ENCODE measurements around the gene BACE2. TPM values are rescaled to one million over a fixed set of nuclear protein-coding genes. Genes with fewer than 3 reads are reported as not detected.
"Not testable (repeated sequence)": the region's sequence is repeated elsewhere in the genome, so short reads cannot be mapped to it uniquely, and the experiment has no call there.

BACE2 gene
- total RNA-seq, 1 donor = 85.8 TPM

DNA sequence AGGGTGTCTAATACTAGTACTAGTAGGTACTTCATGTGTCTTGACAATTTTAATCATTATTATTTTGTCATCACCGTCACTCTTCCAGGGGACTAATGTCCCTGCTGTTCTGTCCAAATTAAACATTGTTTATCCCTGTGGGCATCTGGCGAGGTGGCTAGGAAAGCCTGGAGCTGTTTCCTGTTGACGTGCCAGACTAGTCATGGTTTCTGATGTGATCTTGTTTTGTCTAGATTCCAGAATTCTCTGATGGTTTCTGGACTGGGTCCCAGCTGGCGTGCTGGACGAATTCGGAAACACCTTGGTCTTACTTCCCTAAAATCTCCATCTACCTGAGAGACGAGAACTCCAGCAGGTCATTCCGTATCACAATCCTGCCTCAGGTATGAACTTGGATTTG is 82.6 kb downstream of the BACE2 start:
- Histone ChIP-seq H3K9me3 (ENCODE audit: low read depth, low read length) (no peaks in the 10 kb centered on the region), H3K27ac (ENCODE audit: low read depth, low read length) (peak overlapping the region; percentile 73), H3K36me3 (ENCODE audit: insufficient read depth, low read length) (peaks cover 26% of the 10 kb centered on the region), H3K79me2 (ENCODE audit: insufficient read depth, low read length) (no peaks in the 10 kb centered on the region), H3K27me3 (ENCODE audit: insufficient read depth, low read length) (no peaks in the 10 kb centered on the region), H3K4me3 (ENCODE audit: insufficient read depth, low read length) (no peak overlapping the region), H4K20me1 (ENCODE audit: insufficient read depth, low read length) (no peaks in the 10 kb centered on the region), H3K4me2 (ENCODE audit: insufficient read depth, low read length) (no peak overlapping the region), H3K4me1 (ENCODE audit: insufficient read depth, low read length) (peaks cover 41% of the 10 kb centered on the region), H2AFZ (ENCODE audit: low read length) (no peak overlapping the region)
- no peak for DNase-seq (ENCODE audit: insufficient read length, low spot score, missing footprints)
- TF ChIP-seq, protein P1, sequence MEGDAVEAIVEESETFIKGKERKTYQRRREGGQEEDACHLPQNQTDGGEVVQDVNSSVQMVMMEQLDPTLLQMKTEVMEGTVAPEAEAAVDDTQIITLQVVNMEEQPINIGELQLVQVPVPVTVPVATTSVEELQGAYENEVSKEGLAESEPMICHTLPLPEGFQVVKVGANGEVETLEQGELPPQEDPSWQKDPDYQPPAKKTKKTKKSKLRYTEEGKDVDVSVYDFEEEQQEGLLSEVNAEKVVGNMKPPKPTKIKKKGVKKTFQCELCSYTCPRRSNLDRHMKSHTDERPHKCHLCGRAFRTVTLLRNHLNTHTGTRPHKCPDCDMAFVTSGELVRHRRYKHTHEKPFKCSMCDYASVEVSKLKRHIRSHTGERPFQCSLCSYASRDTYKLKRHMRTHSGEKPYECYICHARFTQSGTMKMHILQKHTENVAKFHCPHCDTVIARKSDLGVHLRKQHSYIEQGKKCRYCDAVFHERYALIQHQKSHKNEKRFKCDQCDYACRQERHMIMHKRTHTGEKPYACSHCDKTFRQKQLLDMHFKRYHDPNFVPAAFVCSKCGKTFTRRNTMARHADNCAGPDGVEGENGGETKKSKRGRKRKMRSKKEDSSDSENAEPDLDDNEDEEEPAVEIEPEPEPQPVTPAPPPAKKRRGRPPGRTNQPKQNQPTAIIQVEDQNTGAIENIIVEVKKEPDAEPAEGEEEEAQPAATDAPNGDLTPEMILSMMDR (IDR thresholded peaks at IDR 0.05; ENCODE audit: extremely low read depth, low read depth, low read length) = no peak

DNA sequence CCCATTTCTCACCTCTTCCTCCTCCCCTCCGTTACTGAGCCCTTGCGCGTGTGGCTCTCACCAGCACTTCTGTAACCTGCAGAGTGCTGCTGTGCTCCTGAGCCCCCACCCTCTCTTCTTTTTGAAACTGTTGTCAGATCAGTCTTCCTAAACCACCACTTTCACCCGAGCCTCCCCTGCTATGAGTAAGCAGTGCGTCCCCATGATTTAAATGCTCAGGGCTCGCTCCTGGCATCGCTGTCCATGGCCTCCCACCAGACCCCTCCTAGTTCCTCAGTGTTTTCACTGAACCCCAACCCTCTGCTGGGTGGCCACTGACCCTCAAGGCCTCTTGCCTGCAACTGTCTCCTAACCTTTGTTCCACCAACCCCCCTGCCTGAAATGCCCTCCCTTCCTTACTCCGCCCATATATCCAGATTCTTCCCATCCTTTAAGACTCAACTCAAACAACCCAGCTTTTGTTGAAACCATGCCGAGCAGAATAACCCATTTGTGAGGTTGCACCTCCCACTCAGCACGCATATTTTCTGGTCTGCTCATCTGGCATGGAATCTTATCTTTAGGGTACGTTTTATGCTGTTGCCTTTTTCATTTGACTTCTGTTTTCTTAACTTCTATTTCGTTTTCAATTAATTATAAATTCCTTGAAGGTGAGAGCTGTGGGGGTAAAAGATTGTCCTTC is 84.1 kb downstream of the BACE2 start:
- Histone ChIP-seq H3K9me3 (ENCODE audit: low read depth, low read length) (no peaks in the 10 kb centered on the region), H3K27me3 (ENCODE audit: insufficient read depth, low read length) (no peaks in the 10 kb centered on the region), H3K79me2 (ENCODE audit: insufficient read depth, low read length) (no peaks in the 10 kb centered on the region), H3K4me2 (ENCODE audit: insufficient read depth, low read length) (peak overlapping the region; percentile 67), H3K36me3 (ENCODE audit: insufficient read depth, low read length) (peaks cover 23% of the 10 kb centered on the region), H2AFZ (ENCODE audit: low read length) (peak overlapping the region; percentile 30), H4K20me1 (ENCODE audit: insufficient read depth, low read length) (no peaks in the 10 kb centered on the region), H3K27ac (ENCODE audit: low read depth, low read length) (peak overlapping the region; percentile 91), H3K4me1 (ENCODE audit: insufficient read depth, low read length) (peaks cover 41% of the 10 kb centered on the region), H3K4me3 (ENCODE audit: insufficient read depth, low read length) (peak overlapping the region; percentile 18)
- TF ChIP-seq, protein P1 (IDR thresholded peaks at IDR 0.05; ENCODE audit: extremely low read depth, low read depth, low read length) = no peak
- peak; percentile 73 for DNase-seq (ENCODE audit: insufficient read length, low spot score, missing footprints)

DNA sequence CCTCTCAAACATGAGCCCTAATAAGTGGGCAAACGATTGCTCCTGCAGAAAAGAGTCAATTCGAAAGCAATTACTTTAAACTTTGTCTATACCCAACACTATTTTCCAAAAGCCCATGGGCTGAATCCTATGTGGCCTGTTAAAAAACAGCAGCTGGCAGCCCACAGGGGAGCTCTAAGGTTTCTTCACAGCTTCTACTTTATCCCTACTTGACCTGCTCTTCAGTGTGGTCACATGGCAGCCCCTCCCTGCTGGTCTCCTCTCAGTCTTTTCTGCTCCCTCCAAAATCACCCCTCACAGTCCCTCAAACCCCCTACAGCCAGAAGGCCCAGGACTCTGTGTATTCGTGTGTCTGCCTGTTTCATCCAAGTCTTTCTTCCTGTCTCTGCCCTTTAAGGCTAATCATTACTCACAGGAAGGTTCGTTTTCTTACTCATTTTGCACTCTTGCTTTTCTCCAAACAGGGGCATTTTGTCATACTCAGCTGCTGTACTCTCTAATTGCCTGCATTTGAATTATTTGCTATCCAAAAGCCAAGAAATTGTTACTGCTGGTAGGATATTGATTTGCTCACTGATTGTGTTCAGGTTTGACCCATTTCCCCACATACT is 86.2 kb downstream of the BACE2 start:
- Histone ChIP-seq H3K79me2 (ENCODE audit: insufficient read depth, low read length) (no peaks in the 10 kb centered on the region), H3K36me3 (ENCODE audit: insufficient read depth, low read length) (peaks cover 23% of the 10 kb centered on the region), H3K27ac (ENCODE audit: low read depth, low read length) (peak overlapping the region; percentile 66), H3K27me3 (ENCODE audit: insufficient read depth, low read length) (no peaks in the 10 kb centered on the region), H2AFZ (ENCODE audit: low read length) (no peak overlapping the region), H3K4me1 (ENCODE audit: insufficient read depth, low read length) (peaks cover 41% of the 10 kb centered on the region), H3K4me3 (ENCODE audit: insufficient read depth, low read length) (no peak overlapping the region), H3K9me3 (ENCODE audit: low read depth, low read length) (no peaks in the 10 kb centered on the region), H4K20me1 (ENCODE audit: insufficient read depth, low read length) (no peaks in the 10 kb centered on the region), H3K4me2 (ENCODE audit: insufficient read depth, low read length) (no peak overlapping the region)
- TF ChIP-seq, protein P1 (IDR thresholded peaks at IDR 0.05; ENCODE audit: extremely low read depth, low read depth, low read length) = no peak
- DNase-seq (ENCODE audit: insufficient read length, low spot score, missing footprints) = no peak

DNA sequence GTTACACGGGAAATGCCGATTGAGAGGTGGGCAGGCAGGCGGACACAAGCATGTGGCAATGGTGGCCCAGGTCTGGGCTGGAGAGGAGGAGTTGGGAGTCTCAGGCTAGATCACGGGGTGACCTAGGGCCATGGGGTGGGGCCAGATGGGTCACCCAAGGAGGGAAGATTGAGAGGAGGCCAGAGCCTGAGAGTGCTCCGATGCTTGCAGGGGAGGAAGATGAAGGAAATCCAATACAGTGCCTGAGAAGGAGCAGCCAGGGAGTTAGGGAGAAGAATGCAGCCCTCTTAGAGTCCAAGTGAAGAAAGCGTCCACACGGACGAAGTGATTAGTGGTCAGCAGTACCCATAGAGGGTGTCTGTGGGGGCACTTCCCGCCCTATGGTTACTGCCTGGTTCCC is 87.2 kb downstream of the BACE2 start:
- H3K4me2 ChIP-seq (ENCODE audit: insufficient read depth, low read length) = no peak overlapping the region
- H3K4me1 ChIP-seq (ENCODE audit: insufficient read depth, low read length) = peaks cover 38% of the 10 kb centered on the region
- H3K36me3 ChIP-seq (ENCODE audit: insufficient read depth, low read length) = peaks cover 23% of the 10 kb centered on the region
- peak overlapping the region; percentile 66 for H3K27ac ChIP-seq (ENCODE audit: low read depth, low read length)
- DNase-seq (ENCODE audit: insufficient read length, low spot score, missing footprints) = no peak
- H3K9me3 ChIP-seq (ENCODE audit: low read depth, low read length) = no peaks in the 10 kb centered on the region
- no peaks in the 10 kb centered on the region for H3K27me3 ChIP-seq (ENCODE audit: insufficient read depth, low read length)
- no peak overlapping the region for H2AFZ ChIP-seq (ENCODE audit: low read length)
- H3K4me3 ChIP-seq (ENCODE audit: insufficient read depth, low read length) = no peak overlapping the region
- TF ChIP-seq, protein P1 (IDR thresholded peaks at IDR 0.05; ENCODE audit: extremely low read depth, low read depth, low read length) = no peak
- no peaks in the 10 kb centered on the region for H4K20me1 ChIP-seq (ENCODE audit: insufficient read depth, low read length)
- no peaks in the 10 kb centered on the region for H3K79me2 ChIP-seq (ENCODE audit: insufficient read depth, low read length)

DNA sequence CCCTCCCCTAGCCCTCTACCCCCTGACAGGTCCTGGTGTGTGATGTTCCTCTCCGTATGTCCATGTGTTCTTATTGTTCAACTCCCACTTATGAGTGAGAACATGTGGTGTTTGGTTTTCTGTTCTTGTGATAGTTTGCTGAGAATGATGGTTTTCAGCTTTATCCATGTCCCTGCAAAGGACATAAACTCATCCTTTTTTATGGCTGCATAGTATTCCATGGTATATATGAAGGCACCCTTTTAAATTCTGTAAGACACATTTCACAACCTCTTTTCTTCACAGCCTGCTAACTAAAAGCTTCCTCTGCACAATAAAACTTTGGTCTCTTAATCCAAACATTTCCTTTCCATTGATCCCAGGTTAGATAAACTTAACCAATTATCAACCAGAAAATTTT is 88.3 kb downstream of the BACE2 start:
- not testable (repeated sequence) for H3K79me2 ChIP-seq (ENCODE audit: insufficient read depth, low read length); H3K27ac ChIP-seq (ENCODE audit: low read depth, low read length); H4K20me1 ChIP-seq (ENCODE audit: insufficient read depth, low read length); H3K9me3 ChIP-seq (ENCODE audit: low read depth, low read length); H3K4me2 ChIP-seq (ENCODE audit: insufficient read depth, low read length); H2AFZ ChIP-seq (ENCODE audit: low read length); H3K27me3 ChIP-seq (ENCODE audit: insufficient read depth, low read length); H3K4me3 ChIP-seq (ENCODE audit: insufficient read depth, low read length); DNase-seq (ENCODE audit: insufficient read length, low spot score, missing footprints)
- Histone ChIP-seq H3K36me3 (ENCODE audit: insufficient read depth, low read length) (peaks cover 18% of the 10 kb centered on the region), H3K4me1 (ENCODE audit: insufficient read depth, low read length) (peaks cover 28% of the 10 kb centered on the region)
